GM19468 (cell line): ENCODE results near the gene CHST12.

Experiments used
- ATAC-seq: cut with Tn5 transposase; IDR thresholded peaks from one replicate; pipeline ENCODE4 v1.9.1; 2021; ENCODE audit warnings: mild to moderate bottlenecking, moderate library complexity, moderate number of reproducible peaks; ENCODE audit not compliant: unreplicated experiment; ENCODE audit errors: extremely low read depth

CHST12 gene

DNA sequence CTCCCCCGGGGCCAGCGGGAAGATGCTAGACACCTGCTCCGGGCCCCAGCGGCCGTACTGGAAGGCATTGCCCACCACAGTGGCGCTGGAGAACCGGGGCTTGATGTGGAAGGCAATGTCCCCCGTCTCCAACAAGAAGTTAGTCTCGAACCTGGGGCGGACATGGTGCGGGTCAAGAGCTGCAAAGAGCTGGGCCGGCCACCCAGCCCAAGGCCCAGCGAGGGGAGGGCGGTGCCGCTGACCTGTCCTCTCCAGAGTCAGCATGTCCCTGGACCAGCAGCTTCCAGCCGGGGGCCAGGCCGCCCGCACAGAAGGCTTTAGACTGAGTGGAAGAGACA lies 72.2 kb downstream of the CHST12 start:
- no peak for ATAC-seq

- ATAC-seq, result no peak
These were observed 72.9 kb downstream of the CHST12 start, which contains the start of gene GRIFIN for GRCh38 chr7:2476298-2476697. GRIFIN (minus strand) TSS chr7:2476398; CDS start chr7:2476383, 15 bp downstream.

GRCh38 chr7:2476776-2477446 lies 73.5 kb downstream of the CHST12 start:
- ATAC-seq, result no peak

DNA sequence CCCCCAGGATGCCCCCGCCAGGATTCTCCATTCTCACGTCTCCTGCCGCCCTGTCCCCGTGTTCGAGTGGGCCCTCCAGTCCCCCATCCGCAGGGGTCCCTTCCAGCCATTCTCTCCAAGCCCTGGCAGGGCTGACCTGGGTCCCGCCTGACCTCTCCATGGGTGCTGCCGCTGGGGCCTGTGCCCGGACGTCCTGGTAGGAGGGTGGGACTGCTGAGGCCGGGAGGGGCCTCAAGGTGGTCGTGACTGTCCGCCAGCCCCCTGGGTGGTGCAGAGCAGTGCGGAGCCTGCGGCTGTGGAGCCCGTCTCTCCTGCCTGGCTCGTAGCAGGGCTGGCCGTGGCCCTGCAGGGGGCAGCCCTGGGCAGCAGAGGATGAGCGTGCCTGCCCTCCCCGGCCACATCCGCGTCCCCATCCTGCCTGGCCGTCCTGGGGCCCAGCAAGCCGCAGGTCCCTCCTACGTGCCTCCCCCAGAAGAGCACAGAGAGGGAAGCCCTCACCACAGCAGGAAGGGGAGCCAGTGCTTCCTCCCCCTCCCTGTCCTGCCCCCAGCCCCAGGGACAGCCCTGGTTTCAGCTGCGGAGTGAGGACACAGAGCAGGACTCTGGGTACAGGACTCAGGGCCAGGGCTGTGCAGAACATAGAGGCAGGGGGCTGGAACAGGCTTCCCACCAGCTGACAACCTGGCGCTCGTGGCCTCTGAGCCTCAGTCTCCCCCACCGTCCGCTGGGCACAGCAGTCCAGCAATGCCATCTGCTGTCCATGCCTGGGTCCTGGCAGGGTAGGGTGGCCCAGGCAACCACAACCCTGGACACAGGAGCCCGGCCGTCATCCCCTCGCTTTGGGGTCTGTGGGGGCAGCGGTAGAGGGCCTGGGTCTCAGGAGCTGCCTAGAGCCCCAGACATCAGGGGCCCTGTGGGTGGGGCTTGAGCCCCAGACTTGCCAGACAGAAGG lies 74.3 kb downstream of the CHST12 start:
- no peak for ATAC-seq

GRCh38 chr7:2478399-2478785 lies 75.0 kb downstream of the CHST12 start:
- ATAC-seq, result no peak

- no peak for ATAC-seq
These were observed 75.4 kb downstream of the CHST12 start for GRCh38 chr7:2478800-2479199.

DNA sequence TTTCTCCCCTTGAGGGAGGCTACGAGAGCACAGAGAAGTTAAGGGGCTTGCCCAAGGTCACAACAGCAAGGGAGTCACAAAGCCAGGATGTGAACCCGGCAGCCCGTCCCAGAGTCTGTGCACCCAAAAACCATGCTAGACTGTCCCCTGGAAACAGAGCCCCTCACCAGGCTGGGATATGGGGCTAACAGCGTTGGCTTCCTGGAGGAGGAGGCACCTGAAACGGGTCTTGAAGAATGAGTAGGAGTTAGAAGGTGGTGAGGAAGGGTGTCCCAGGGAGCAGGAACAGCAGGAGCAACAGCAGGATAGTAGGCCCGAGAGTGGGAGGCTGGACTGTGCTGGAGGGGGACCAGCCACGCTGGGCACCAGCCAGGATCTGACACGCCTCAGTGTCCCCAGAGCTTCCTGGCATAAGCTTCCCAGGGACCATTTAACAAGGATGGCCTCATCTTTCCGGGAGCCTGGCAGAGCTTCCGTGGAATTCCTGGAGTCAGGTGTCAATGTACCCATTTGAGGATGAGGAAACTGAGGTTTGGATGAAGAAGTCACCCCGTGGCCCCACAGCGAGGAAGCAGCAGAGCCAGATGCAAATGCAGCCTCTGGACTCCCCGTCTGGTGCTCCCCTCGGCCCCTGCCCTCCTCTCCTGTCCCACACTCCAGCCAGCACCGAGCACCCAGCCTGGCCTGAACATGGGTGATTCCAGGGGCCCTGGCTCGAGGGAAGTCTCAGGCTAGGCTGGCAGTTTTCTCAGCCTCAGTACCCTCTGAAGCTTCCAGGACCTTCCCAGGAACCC lies 76.1 kb downstream of the CHST12 start:
- ATAC-seq, result no peak

GRCh38 chr7:2480070-2480408 lies 76.6 kb downstream of the CHST12 start:
- ATAC-seq, result no peak

DNA sequence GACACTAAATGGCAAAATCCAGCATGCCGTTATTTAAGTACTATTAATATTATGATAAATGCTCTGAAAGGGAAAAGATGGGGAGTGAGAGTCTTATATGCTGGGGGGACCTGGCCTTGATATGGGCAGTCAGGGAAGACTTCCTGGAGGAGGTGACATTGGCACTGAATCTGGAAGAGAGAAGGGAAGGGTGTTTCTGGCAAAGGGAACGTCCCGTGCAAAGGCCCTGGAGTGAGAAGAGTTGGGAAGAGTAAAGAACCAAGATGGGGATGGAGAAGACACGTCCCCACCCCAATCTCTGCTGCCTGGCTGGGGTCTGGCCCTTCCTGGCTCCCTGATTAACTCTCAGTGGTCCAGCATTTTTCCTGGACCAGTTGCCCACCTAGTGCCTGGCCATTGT lies 77.8 kb downstream of the CHST12 start:
- no peak for ATAC-seq

- no peak for ATAC-seq
These were observed 79.5 kb downstream of the CHST12 start for GRCh38 chr7:2482725-2483451.

DNA sequence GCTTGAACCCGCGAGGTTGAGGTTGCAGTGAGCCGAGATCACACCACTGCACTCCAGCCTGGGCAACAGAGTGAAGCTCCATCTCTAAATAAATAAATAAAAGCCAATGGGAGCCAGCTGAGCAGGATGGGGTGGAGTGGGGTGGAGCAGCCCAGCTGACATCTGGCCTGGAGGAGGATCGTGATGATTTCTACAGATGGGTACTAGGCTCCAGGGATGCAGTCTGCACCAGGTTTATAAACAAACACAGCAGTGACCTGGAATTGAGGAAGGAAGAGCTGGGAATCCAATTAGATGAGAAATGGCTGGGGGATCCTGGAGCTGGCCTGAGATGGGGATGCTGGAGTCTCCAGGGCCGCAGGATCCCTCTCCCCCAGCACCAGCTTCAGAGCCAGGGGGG lies 80.1 kb downstream of the CHST12 start:
- no peak for ATAC-seq

DNA sequence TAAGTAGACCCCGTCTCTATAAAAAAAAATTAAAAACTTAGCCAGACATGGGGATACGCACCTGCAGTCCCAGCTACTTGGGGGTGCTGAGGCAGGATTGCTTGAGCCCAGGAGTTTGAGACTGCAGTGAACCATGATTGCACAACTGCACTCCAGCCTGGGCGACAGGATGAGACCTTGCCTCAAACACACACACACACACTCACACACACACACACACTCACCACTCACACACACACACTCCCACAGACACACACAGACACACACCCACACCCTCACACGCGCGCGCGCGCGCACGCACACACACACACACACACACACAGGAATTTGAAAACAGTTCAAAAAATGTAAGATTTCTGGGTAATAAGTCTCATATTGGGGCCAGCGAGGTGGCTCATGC lies 81.5 kb downstream of the CHST12 start:
- ATAC-seq, result no peak

DNA sequence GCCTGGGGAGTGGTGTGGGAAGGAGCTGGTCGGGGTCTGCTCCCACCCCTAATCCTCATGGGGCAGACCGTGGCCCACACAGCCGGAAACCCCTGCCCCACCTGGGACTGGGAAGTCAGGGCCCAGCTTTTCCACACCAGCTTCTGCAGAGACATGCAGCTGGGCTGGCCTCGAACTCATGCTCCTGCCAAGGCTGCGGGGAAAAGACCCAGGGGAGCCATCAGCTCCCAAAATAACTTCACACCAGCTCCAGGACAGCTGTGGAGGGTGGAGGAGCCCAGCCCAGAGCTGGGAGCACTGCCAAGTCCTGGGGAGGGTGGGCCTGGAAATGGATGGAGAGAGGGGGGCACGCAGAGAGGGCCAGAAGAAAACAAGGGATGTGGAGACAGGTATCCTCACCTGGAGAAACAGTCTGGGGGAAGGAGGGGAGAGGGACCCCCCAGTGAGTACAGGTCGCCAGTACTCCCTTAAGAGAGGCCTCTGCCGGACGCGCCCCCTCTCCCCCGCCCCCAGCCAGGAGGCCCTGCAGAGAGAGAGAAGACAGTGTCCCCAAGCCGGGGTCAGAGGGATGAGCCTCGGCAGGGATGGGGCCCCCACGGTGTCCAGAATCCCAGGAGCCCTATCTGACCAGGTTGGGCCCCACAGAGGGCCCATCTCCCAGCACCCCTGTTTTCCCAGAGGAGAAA lies 84.3 kb downstream of the CHST12 start:
- ATAC-seq, result no peak

DNA sequence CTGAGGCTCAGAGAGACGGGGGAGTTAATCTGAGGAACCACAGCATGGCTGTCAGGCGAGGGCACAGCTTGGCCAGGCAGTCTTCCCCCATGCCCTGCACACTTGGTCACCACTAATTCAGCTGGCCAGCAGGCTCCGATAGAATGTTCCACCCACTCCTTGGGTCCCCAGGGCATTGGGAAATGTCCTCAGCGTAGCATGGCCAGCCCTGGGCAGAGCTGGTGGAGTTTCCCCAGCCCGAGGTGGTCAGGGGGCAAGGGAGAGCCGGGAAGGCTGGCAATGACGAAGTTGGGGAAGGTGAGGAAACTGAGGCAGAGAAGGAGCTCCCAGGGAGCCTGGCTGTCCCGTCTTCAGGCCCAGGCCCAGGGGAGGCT lies 84.8 kb downstream of the CHST12 start:
- no peak for ATAC-seq

DNA sequence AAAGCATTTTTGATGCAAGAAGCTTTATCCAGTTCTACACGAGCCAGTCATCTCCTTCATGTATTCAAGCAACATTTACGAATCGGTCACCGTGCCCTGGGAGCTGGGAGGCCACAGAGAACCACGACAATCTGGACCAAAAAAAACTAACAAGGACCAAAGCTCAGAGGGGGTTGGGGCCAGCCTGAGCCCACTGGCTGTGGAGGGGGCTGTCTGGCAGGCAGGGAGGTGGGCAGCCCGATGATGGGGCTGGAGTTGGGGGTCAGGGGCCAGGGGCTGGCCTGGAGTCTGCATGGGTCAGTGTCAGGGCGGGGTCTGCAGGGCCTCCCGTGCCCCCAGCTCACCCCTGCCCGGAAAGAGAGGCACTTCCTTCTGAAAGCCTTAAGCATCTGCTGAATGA lies 85.3 kb downstream of the CHST12 start:
- ATAC-seq, result no peak

DNA sequence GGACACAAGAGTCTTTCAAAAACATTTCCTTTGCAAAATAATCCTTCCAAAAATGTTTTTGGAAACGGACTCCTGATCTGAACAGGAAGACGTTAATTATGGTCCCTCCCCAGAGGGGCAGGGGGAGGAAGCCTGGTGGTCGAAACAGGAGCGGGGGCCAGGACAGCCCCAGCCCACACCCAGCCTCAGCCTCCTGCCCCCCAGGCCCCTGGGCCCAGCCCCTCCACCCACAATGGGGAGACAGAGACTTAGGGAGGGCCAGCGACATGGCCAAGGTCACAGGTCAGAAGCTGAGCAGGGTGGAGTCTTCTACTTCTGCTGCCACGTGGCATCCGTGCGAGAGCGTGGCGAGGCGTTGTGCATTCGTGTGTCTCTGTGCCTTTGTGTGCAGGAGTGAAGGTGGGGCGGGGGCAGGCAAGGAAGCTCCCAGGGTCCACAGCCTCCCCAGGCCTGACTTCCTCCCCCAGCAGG lies 86.8 kb downstream of the CHST12 start:
- ATAC-seq, result no peak

- ATAC-seq, result no peak
These were observed 88.6 kb downstream of the CHST12 start for GRCh38 chr7:2492038-2492437.

DNA sequence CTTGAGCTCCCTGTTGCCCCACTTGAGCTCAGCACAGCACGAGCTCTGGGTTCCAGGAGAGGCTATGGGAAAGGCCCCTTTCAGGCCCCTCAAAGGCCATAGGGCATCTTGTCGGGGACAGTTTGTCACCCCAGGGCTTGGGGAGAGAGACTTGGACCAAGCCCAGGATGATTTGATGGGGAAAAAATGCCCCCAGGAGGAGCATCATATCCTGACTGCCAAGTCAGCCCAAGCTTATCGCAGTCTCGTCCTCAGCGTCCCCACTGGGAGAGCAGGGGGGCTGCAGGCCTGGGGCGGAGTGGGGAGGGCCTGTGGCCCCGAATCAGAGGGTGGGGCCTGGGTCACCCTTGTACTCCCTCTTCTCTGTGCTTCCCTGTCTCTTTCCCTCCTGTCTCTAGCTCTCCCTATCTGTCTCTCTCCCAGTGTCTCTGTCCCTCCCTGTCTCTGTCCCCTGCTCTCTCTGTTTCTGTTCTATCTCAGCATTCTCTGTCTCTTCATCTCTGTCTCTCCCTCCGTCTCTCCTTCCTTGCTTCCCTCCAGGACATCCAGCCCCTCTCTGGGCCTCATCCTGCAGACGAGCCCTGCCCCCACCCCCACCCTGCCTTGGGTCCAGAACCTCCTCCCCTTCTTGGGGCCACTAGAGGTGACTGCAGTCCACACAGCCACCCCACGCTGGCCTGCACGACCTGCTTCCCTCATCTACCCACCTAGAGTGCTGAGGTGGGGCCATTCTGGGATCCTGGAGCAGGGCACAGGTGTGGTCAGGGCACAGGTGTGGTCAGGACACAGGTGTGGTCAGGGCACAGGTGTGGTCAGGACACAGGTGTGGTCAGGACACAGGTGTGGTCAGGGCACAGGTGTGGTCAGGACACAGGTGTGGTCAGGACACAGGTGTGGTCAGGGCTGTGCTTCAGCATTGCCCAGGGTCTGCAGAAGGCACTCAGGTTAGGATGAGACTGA lies 90.1 kb downstream of the CHST12 start:
- ATAC-seq, result no peak
